Measurements from ENCODE around the gene CLTC.
"Not testable (repeated sequence)": the region's sequence is repeated elsewhere in the genome, so short reads cannot be mapped to it uniquely, and the experiment has no call there.

The CLTC gene

GRCh38 chr17:59619298-59620063 lies at the start of gene CLTC:
Gene CLTC, plus strand, starts transcription at chr17:59619895. Its CDS starts 237 bp downstream, at chr17:59620132.
- in situ Hi-C loops (cut with HindIII; ENCODE audit: low sequenced_read_pairs) = no loop called here
- peak within 1 kb of the TSS; percentile 95 for H3K4me3 ChIP-seq (ENCODE audit: low read depth, low read length)
- no peak for TF ChIP-seq CTCF (IDR thresholded peaks at IDR 0.05; ENCODE audit: low read depth, low read length)
- DNase-seq (ENCODE audit: low read depth, low spot score) = peak; percentile 99

- in situ Hi-C loops (cut with HindIII; ENCODE audit: low sequenced_read_pairs) = no loop called here
- DNase-seq (ENCODE audit: low read depth, low spot score) = no peak
- H3K4me3 ChIP-seq (ENCODE audit: low read depth, low read length) = no peak overlapping the region
- no peak for TF ChIP-seq CTCF (IDR thresholded peaks at IDR 0.05; ENCODE audit: low read depth, low read length)
Measured at GRCh38 chr17:59572301-59572924, 47.3 kb upstream of the CLTC start.

GRCh38 chr17:59584168-59584567 lies 35.5 kb upstream of the CLTC start:
- DNase-seq (ENCODE audit: low read depth, low spot score); H3K4me3 ChIP-seq (ENCODE audit: low read depth, low read length); in situ Hi-C loops (cut with HindIII; ENCODE audit: low sequenced_read_pairs): not testable (repeated sequence)

- no peak for TF ChIP-seq CTCF (IDR thresholded peaks at IDR 0.05; ENCODE audit: low read depth, low read length)
- in situ Hi-C loops (cut with HindIII; ENCODE audit: low sequenced_read_pairs) = no loop called here
- no peak for DNase-seq (ENCODE audit: low read depth, low spot score)
- no peak overlapping the region for H3K4me3 ChIP-seq (ENCODE audit: low read depth, low read length)
Measured at GRCh38 chr17:59600169-59600568, 19.5 kb upstream of the CLTC start.

- TF ChIP-seq CTCF (IDR thresholded peaks at IDR 0.05; ENCODE audit: low read depth, low read length) = no peak
- in situ Hi-C loops (cut with HindIII; ENCODE audit: low sequenced_read_pairs) = no loop called here
Measured at GRCh38 chr17:59601130-59601529, 18.6 kb upstream of the CLTC start.

GRCh38 chr17:59607061-59607460 lies 12.6 kb upstream of the CLTC start:
- no peak overlapping the region for H3K4me3 ChIP-seq (ENCODE audit: low read depth, low read length)
- in situ Hi-C loops (cut with HindIII; ENCODE audit: low sequenced_read_pairs) = no loop called here
- TF ChIP-seq CTCF (IDR thresholded peaks at IDR 0.05; ENCODE audit: low read depth, low read length) = no peak
- no peak for DNase-seq (ENCODE audit: low read depth, low spot score)

More at GRCh38 chr17:59601130-59601529, 18.6 kb upstream of the CLTC start:
- H3K4me3 ChIP-seq (ENCODE audit: low read depth, low read length) = no peak overlapping the region
- DNase-seq (ENCODE audit: low read depth, low spot score) = no peak

- peak; percentile 14 for TF ChIP-seq CTCF (IDR thresholded peaks at IDR 0.05; ENCODE audit: low read depth, low read length)
- in situ Hi-C loops (cut with HindIII; ENCODE audit: low sequenced_read_pairs) = no loop called here
- no peak for DNase-seq (ENCODE audit: low read depth, low spot score)
- no peak overlapping the region for H3K4me3 ChIP-seq (ENCODE audit: low read depth, low read length)
Measured at GRCh38 chr17:59607817-59608403, 11.8 kb upstream of the CLTC start.

All from astrocyte of the spinal cord (primary cell).